Fibroblast of skin of left biceps (primary cell): ENCODE data around the gene HLA-A.
A peak's percentile ranks its signal among the peaks of the same experiment; 100 is the strongest.
"Not testable (repeated sequence)": the region's sequence is repeated elsewhere in the genome, so short reads cannot be mapped to it uniquely, and the experiment has no call there.

Source experiments
- DNase-seq, 2 experiments: peaks; one replicate each; pipeline ENCODE4 v3.0.0-alpha.2; 2013; ENCODE audit warnings: low read depth in 2 of 2

Gene HLA-A

GRCh38 chr6:29961966-29962365 lies 19.6 kb downstream of the HLA-A start:
- DNase-seq: no peak

- not testable (repeated sequence) for DNase-seq
Measured at GRCh38 chr6:29963697-29964096, 21.4 kb downstream of the HLA-A start.

GRCh38 chr6:29964518-29964886 lies 22.2 kb downstream of the HLA-A start:
- no peak for DNase-seq

- peak; percentile 21 to 46 for DNase-seq
Measured at GRCh38 chr6:29964887-29965562, 22.7 kb downstream of the HLA-A start.

- no peak for DNase-seq
Measured at GRCh38 chr6:29965563-29965872, 23.2 kb downstream of the HLA-A start.

- DNase-seq: no peak
Measured at GRCh38 chr6:29965873-29966601, 23.7 kb downstream of the HLA-A start.

- DNase-seq: no peak
Measured at GRCh38 chr6:29967379-29968010, 25.2 kb downstream of the HLA-A start.

GRCh38 chr6:29968130-29968529 lies 25.8 kb downstream of the HLA-A start:
- no peak for DNase-seq

GRCh38 chr6:29968905-29969304 lies 26.6 kb downstream of the HLA-A start:
- no peak for DNase-seq

- no peak for DNase-seq
Measured at GRCh38 chr6:29970711-29971110, 28.4 kb downstream of the HLA-A start.

- DNase-seq: no peak
Measured at GRCh38 chr6:29974901-29975560, 32.7 kb downstream of the HLA-A start.

GRCh38 chr6:29975561-29975907 lies 33.2 kb downstream of the HLA-A start:
- DNase-seq: no peak

- no peak for DNase-seq
Measured at GRCh38 chr6:29976253-29976587, 33.9 kb downstream of the HLA-A start.

GRCh38 chr6:29976588-29977424 lies 34.5 kb downstream of the HLA-A start:
- DNase-seq: peak in 1 of 2 experiments; percentile 19

- no peak for DNase-seq
Measured at GRCh38 chr6:29977425-29977727, 35.0 kb downstream of the HLA-A start.

GRCh38 chr6:29980013-29980412 lies 37.7 kb downstream of the HLA-A start:
- DNase-seq: not testable (repeated sequence)

GRCh38 chr6:29980511-29980910 lies 38.2 kb downstream of the HLA-A start:
- DNase-seq: no peak

- no peak for DNase-seq
Measured at GRCh38 chr6:29981211-29981812, 39.0 kb downstream of the HLA-A start.

- no peak for DNase-seq
Measured at GRCh38 chr6:29982097-29982496, 39.8 kb downstream of the HLA-A start.

- DNase-seq: no peak
Measured at GRCh38 chr6:29984232-29984631, 41.9 kb downstream of the HLA-A start.

- no peak for DNase-seq
Measured at GRCh38 chr6:29984992-29985391, 42.7 kb downstream of the HLA-A start.
